CD14-positive monocyte (primary cell): ENCODE measurements around the gene LRP1-AS. TPM values are rescaled to one million over a fixed set of nuclear protein-coding genes. Genes with fewer than 3 reads are reported as not detected.

Experiments used
- DNase-seq, 3 donors: peaks; one replicate each; pipeline ENCODE4 v3.0.0-alpha.2; 2011 to 2022
- H2AFZ ChIP-seq: 2 replicates; pipeline ENCODE4 v1.6.0; 2012; ENCODE audit warnings: mild to moderate bottlenecking, low read depth, low read length, inconsistent platforms; ENCODE audit not compliant: insufficient read depth, poor library complexity, severe bottlenecking
- H3K27ac ChIP-seq, 2 donors: 1 replicate in 1 of 2; 2 replicates in 1 of 2; pipeline ENCODE4 v1.5.1; 2012 to 2013; ENCODE audit warnings: low read length in 2 of 2, control low read depth in 1 of 2, inconsistent platforms in 1 of 2, low read depth in 1 of 2, mild to moderate bottlenecking in 1 of 2
- H3K27me3 ChIP-seq, 2 donors: one replicate each; pipeline versions ENCODE4 v1.6.0 to v1.6.1; 2011 to 2013; ENCODE audit warnings: low read length in 2 of 2; ENCODE audit not compliant: control insufficient read depth in 2 of 2, insufficient read depth in 2 of 2
- H3K36me3 ChIP-seq, 2 donors: replicated peaks in 1 of 2; 1 replicate in 1 of 2; 2 replicates in 1 of 2; pipeline versions ENCODE4 v1.5.1 to v1.6.1; 2012 to 2013; ENCODE audit warnings: low read length in 2 of 2, control low read depth in 1 of 2, inconsistent platforms in 1 of 2, mild to moderate bottlenecking in 1 of 2; ENCODE audit not compliant: insufficient read depth in 2 of 2, control insufficient read depth in 1 of 2
- H3K4me1 ChIP-seq, 2 donors: 1 replicate in 1 of 2; 2 replicates in 1 of 2; pipeline versions ENCODE4 v1.5.1 to v1.6.1; 2012 to 2013; ENCODE audit warnings: low read length in 2 of 2, control low read depth in 1 of 2, inconsistent platforms in 1 of 2, mild to moderate bottlenecking in 1 of 2, moderate library complexity in 1 of 2; ENCODE audit not compliant: insufficient read depth in 2 of 2, control insufficient read depth in 1 of 2
- H3K4me2 ChIP-seq: replicated peaks from 2 replicates; pipeline ENCODE3; 2012; ENCODE audit warnings: low read length, moderate library complexity, mild to moderate bottlenecking; ENCODE audit not compliant: poor library complexity, severe bottlenecking; ENCODE audit errors: extremely low read depth
- H3K4me3 ChIP-seq, 3 experiments: fragments of 200-600 bp in 1 of 3; sonication (generic) in 1 of 3; replicated peaks in 1 of 3; 1 replicate in 2 of 3; 2 replicates in 1 of 3; pipeline ENCODE4 v1.5.1; 2011 to 2013; ENCODE audit warnings: low read length in 3 of 3, mild to moderate bottlenecking in 3 of 3, control low read depth in 2 of 3, low read depth in 2 of 3, inconsistent platforms in 1 of 3, moderate library complexity in 1 of 3
- H3K79me2 ChIP-seq: 2 replicates; pipeline ENCODE4 v1.6.0; 2012; ENCODE audit warnings: mild to moderate bottlenecking, control low read depth, inconsistent platforms, low read length, moderate library complexity; ENCODE audit not compliant: insufficient read depth
- H3K9ac ChIP-seq: 2 replicates; pipeline ENCODE4 v1.6.0; 2017; ENCODE audit warnings: low read length, mild to moderate bottlenecking; ENCODE audit not compliant: insufficient read depth, poor library complexity, severe bottlenecking
- H3K9me3 ChIP-seq, 2 donors: replicated peaks in 1 of 2; 1 replicate in 1 of 2; 2 replicates in 1 of 2; pipeline versions ENCODE4 v1.5.1 to v1.6.1; 2012 to 2013; ENCODE audit warnings: low read length in 2 of 2, control low read depth in 1 of 2; ENCODE audit not compliant: control insufficient read depth in 1 of 2, insufficient read depth in 1 of 2
- H4K20me1 ChIP-seq: 2 replicates; pipeline ENCODE4 v1.6.0; 2012; ENCODE audit warnings: mild to moderate bottlenecking, low read length, control low read depth, moderate library complexity; ENCODE audit not compliant: insufficient read depth
- H3K27ac Mint-ChIP-seq, 7 donors: one replicate each; pipeline ENCODE4 v1.8.0; 2020; ENCODE audit warnings: mild to moderate bottlenecking in 7 of 7, mixed read lengths in 7 of 7, moderate library complexity in 6 of 7, inconsistent platforms in 2 of 7
- H3K27me3 Mint-ChIP-seq, 3 donors: one replicate each; pipeline ENCODE4 v1.8.0; 2021 to 2022; ENCODE audit warnings: low read depth in 3 of 3, mild to moderate bottlenecking in 3 of 3, mixed read lengths in 3 of 3, moderate library complexity in 3 of 3, inconsistent platforms in 1 of 3
- H3K36me3 Mint-ChIP-seq, 2 donors: one replicate each; pipeline ENCODE4 v1.8.0; 2020; ENCODE audit warnings: mixed read lengths in 2 of 2, inconsistent platforms in 1 of 2, mild to moderate bottlenecking in 1 of 2
- H3K4me1 Mint-ChIP-seq: one replicate; pipeline ENCODE4 v1.8.0; 2020; ENCODE audit warnings: mild to moderate bottlenecking, mixed read lengths
- H3K4me3 Mint-ChIP-seq, 2 donors: one replicate each; pipeline ENCODE4 v1.8.0; 2020; ENCODE audit warnings: mild to moderate bottlenecking in 2 of 2, mixed read lengths in 2 of 2, moderate library complexity in 1 of 2
- H3K9me3 Mint-ChIP-seq, 7 donors: one replicate each; pipeline ENCODE4 v1.8.0; 2020 to 2022; ENCODE audit warnings: mixed read lengths in 7 of 7, mild to moderate bottlenecking in 6 of 7, moderate library complexity in 6 of 7, inconsistent platforms in 2 of 7
- WGBS: methylation state at CpG from one replicate; pipeline ENCODE4 v1.1.5; 2013; ENCODE audit warnings: missing lambda C conversion rate; ENCODE audit not compliant: insufficient coverage; 5-methylcytosine and 5-hydroxymethylcytosine counted together
- intact Hi-C, 2 donors: fragments of 100-400 bp; cut with micrococcal nuclease; formaldehyde crosslinking; loops; one replicate each; pipeline versions ENCODE4 v1.15.0 to v1.15.1; 2023
- polyA plus RNA-seq, 3 donors: library from polyadenylated mRNA; depleted of rRNA in 1 of 3; unstranded in 2 of 3; stranded (reverse) in 1 of 3; fragments of 300-500 nt in 2 of 3; fragments of >200 nt in 1 of 3; fragmentation: Illumina TruSeq in 2 of 3; gene quantifications; 1 replicate in 2 of 3; 2 replicates in 1 of 3; pipeline ENCODE4 v1.2.3, GENCODE V29; 2012 to 2021
- TF ChIP-seq, protein P1 (sequence below): fragments of 200-600 bp; IDR thresholded peaks from one replicate; pipeline ENCODE4 v1.8.0; 2022; ENCODE audit warnings: antibody characterized with exemption, mild to moderate bottlenecking

The LRP1-AS gene
- polyA plus RNA-seq, 3 donors, result 0.35 to 1.5 TPM; not detected in 1

DNA sequence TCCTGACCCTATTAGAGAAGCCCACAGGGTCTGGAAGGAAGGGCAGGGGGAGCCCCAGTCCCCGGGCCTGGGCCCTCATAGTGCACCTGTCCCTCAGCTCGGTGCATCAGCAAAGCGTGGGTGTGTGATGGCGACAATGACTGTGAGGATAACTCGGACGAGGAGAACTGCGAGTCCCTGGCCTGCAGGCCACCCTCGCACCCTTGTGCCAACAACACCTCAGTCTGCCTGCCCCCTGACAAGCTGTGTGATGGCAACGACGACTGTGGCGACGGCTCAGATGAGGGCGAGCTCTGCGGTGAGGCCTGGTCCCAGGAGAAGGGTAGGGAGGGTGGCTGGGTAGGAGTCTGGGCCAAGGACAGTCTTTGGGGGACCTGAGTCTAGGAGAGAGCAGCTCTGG, 26.3 kb upstream of the LRP1-AS start:
- Histone ChIP-seq H3K79me2 (no peaks in the 10 kb centered on the region), H3K9ac (no peak overlapping the region), H3K4me1 (no peaks in the 10 kb centered on the region), H2AFZ (no peak overlapping the region), H3K4me3 (no peak overlapping the region), H3K27ac (no peak overlapping the region), H4K20me1 (peaks cover 97% of the 10 kb centered on the region), H3K4me2 (no peak overlapping the region), H3K9me3 (no peaks in the 10 kb centered on the region), H3K27me3 (no peaks in the 10 kb centered on the region), H3K36me3 (peaks cover 92 to 98% of the 10 kb centered on the region in 2 donors)
- Mint-ChIP-seq H3K9me3 (peaks cover 0 to 4% (median 0%) of the 10 kb centered on the region in 7 donors), H3K4me1 (peaks cover 12% of the 10 kb centered on the region), H3K27me3 (peaks cover 3 to 5% (median 4%) of the 10 kb centered on the region in 3 donors), H3K27ac (peak overlapping the region in 1 of 7 donors; percentile 2), H3K36me3 (peaks cover 94 to 100% of the 10 kb centered on the region in 2 donors), H3K4me3 (no peak overlapping the region)
- TF ChIP-seq, protein P1, sequence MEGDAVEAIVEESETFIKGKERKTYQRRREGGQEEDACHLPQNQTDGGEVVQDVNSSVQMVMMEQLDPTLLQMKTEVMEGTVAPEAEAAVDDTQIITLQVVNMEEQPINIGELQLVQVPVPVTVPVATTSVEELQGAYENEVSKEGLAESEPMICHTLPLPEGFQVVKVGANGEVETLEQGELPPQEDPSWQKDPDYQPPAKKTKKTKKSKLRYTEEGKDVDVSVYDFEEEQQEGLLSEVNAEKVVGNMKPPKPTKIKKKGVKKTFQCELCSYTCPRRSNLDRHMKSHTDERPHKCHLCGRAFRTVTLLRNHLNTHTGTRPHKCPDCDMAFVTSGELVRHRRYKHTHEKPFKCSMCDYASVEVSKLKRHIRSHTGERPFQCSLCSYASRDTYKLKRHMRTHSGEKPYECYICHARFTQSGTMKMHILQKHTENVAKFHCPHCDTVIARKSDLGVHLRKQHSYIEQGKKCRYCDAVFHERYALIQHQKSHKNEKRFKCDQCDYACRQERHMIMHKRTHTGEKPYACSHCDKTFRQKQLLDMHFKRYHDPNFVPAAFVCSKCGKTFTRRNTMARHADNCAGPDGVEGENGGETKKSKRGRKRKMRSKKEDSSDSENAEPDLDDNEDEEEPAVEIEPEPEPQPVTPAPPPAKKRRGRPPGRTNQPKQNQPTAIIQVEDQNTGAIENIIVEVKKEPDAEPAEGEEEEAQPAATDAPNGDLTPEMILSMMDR, result no peak
- 96% methylated on average over 14 of the region's 14 CpGs for WGBS
- DNase-seq, result no peak
- intact Hi-C loops, result loop anchor here in 1 of 2 donors (5.0 kb wide), 1 partner anchor 51 kb away; no protein-coding TSS in a partner anchor

DNA sequence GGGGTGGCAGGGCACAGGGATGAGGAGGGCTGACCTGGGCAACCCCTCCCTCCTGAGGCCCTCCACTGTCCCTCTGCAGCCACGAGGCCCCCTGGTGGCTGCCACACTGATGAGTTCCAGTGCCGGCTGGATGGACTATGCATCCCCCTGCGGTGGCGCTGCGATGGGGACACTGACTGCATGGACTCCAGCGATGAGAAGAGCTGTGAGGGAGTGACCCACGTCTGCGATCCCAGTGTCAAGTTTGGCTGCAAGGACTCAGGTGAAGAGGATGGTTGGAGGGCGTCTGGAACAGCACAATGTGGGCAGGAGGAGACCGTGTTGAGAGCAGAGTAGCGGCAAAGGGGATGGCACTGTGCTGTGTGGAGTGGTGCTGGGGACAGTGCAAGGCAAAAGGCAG, 25.7 kb upstream of the LRP1-AS start:
- TF ChIP-seq, protein P1, result peak; percentile 73
- Histone ChIP-seq H3K4me1 (no peaks in the 10 kb centered on the region), H3K4me3 (no peak overlapping the region), H3K27me3 (no peaks in the 10 kb centered on the region), H4K20me1 (peaks cover 97% of the 10 kb centered on the region), H3K4me2 (no peak overlapping the region), H2AFZ (no peak overlapping the region), H3K27ac (no peak overlapping the region), H3K9me3 (no peaks in the 10 kb centered on the region), H3K36me3 (peaks cover 92 to 98% of the 10 kb centered on the region in 2 donors), H3K79me2 (no peaks in the 10 kb centered on the region), H3K9ac (no peak overlapping the region)
- H3K4me1 Mint-ChIP-seq, result peaks cover 12% of the 10 kb centered on the region
- H3K27ac Mint-ChIP-seq, result no peak overlapping the region
- H3K9me3 Mint-ChIP-seq, result peaks cover 0 to 4% (median 0%) of the 10 kb centered on the region in 7 donors
- peaks cover 3 to 4% (median 4%) of the 10 kb centered on the region in 3 donors for H3K27me3 Mint-ChIP-seq
- H3K36me3 Mint-ChIP-seq, result peaks cover 94 to 100% of the 10 kb centered on the region in 2 donors
- 72% methylated on average over 11 of the region's 11 CpGs for WGBS
- intact Hi-C loops, result loop anchor here in 1 of 2 donors (5.0 kb wide), 1 partner anchor 51 kb away; no protein-coding TSS in a partner anchor
- H3K4me3 Mint-ChIP-seq, result peak overlapping the region in 1 of 2 donors; percentile 5
- peak in 1 of 3 donors; percentile 20 for DNase-seq
